Left cardiac atrium (tissue), 2 donors: ENCODE data around the gene ENTPD6. TPM values are rescaled to one million over a fixed set of nuclear protein-coding genes. Genes with fewer than 3 reads are reported as not detected.

Experiments used
- total RNA-seq, 2 donors: library from RNA; stranded (reverse); fragmentation: NEBNext Ultra II Directional; extraction: Animal tissue kit (Norgen Biotek cat#: 25700); gene quantifications; one replicate each; pipeline ENCODE4 v1.2.1, GENCODE V29; 2021
- donor health status: DM: no; HTN: yes; CAD: no; lungs with severe emphysema.
- donor health status: DM: yes; HTN: yes; CAD: no.

The ENTPD6 gene
- total RNA-seq, 2 donors from 2014 or later: 110 to 127 TPM

Other genes starting within 250 kb of the ENTPD6 start
- gene CST7, start 246.4 kb upstream of the ENTPD6 start, total RNA-seq: 1 to 10 TPM; 1.7 to 2.7 TPM
- 10 to 100 TPM; 47.0 to 52.2 TPM for gene APMAP, start 203.0 kb upstream of the ENTPD6 start, total RNA-seq
- 10 to 100 TPM; 27.9 to 55.0 TPM for gene ACSS1, start 137.6 kb upstream of the ENTPD6 start, total RNA-seq
- gene VSX1, start 113.6 kb upstream of the ENTPD6 start, total RNA-seq: under 1 TPM in 1 of 2 donors, not detected in 1; 0.38 TPM
- 100 to 1,000 TPM; 103 to 152 TPM for gene PYGB, start 52.4 kb downstream of the ENTPD6 start, total RNA-seq
- gene ABHD12, start 195.1 kb downstream of the ENTPD6 start, total RNA-seq: 10 to 100 TPM; 22.6 to 30.2 TPM
- 1 to 10 TPM in 1 of 2 donors, under 1 TPM in 1; 0.73 to 1.6 TPM for gene GINS1, start 212.0 kb downstream of the ENTPD6 start, total RNA-seq